ENCODE measurements around the gene CCDC182.

Gene CCDC182

DNA sequence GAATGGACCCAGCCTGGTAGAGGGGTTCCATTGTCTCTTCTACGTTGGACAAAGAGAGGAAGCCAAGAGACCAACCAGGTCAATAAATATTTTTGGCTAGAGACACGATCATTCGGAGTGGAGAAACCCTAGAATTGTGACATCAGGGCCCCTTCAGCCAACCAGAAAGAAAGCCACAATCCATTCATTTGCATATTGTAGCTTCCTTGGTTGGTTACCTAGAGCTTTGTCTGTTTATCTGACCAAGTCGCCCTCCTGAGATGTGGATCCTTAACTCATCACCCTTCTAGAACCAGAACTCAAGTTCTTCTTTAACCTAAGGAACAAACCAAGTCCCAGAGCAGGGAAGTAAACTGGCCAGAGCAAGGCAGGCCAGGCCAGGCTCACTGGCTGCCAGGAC is at the start of gene CCDC182:
TSS of gene CCDC182 (minus strand) at position 58 of the 400 bp plus-strand sequence. CDS start at position 31, 27 bp downstream.
- DNase-seq (ENCODE audit: low spot score): no peak

DNA sequence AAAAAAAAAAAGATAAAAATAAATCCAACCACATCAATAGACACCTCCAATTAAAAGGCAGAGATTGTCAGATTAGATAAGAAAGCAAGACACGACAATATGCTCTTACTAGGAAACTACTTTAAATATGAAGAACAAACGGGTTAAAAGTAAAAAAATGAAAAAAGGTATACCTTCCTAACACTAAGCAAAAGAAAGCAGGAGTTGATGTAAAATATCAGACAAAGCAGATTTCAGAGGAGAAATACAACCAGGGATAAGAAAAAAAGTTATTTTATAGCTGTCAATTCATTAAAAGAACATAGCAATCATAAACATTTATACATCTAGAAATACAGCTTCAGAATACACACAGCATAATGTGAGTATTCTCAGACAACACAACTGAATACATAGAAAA is 49.7 kb upstream of the CCDC182 start:
- no peak for DNase-seq (ENCODE audit: low spot score)

DNA sequence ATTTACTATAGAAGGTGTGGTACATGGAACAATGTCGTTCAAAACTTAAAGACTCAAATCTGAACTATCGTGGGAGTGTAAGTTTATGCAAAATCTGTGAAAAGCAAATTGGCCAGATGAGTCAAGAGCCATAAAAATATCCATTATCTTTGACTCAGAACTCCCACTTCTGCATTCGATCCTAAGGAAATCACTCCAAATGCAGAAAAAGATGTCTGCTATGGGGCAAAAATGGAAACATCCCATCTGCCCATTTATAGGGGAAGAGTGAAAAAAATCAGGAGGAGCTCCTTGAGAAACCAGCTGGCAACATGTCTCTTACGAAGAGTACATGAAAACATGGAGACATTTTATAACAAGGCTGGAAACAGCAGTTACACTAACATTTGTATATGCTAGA is 43.6 kb upstream of the CCDC182 start:
- DNase-seq (ENCODE audit: low spot score): no peak

DNA sequence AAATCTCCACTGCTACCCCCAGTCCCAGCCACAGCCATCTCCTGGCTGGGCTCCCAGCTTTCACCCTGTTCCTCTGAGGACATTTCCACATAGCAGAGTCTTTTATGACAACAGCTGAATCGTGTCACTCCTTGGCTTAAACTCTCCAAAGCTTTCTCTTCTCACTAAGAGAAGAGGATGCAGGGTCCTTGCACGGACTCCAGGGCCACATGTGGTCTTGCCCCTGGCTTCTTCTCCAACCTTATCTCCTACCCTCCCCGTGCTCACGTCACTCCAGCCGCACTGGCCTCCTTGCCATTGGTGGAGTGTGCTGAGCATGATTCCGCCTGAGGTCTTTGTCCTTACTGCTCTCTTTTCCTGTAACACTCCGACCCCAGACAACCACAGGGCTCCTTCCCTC is 39.9 kb upstream of the CCDC182 start:
- DNase-seq (ENCODE audit: low spot score): no peak

DNA sequence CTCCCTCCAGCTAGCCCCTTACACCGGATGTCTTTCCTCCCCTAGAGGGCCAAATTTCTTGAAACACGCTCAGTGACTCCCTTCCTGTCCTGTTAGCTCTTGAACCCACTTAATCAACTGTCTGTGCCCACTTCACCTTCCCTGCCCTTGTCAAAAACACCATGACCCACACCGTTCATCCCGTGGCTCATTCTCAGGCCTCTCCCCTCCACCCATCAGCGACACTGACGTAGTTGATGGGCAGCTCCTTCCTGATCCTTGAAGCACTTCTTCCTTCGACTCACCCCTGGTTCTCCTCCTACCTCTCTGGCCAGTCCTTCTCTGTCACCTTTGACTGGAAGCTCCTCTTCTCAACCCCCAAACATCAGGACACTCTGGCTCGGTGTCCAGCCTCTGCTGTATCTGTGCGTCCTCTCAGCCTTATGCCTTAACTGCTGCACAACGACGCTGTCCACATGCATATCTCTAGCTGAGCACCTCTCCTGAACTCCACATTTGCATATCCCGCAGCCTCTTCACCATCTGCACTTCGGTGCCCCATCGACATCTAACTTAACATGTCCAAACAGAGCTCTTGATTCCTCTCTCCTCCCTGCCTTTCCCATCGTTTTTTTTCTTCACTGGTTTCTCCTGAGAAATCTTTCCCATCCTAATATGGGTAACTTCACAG is 39.3 kb upstream of the CCDC182 start:
- DNase-seq (ENCODE audit: low spot score): no peak

DNA sequence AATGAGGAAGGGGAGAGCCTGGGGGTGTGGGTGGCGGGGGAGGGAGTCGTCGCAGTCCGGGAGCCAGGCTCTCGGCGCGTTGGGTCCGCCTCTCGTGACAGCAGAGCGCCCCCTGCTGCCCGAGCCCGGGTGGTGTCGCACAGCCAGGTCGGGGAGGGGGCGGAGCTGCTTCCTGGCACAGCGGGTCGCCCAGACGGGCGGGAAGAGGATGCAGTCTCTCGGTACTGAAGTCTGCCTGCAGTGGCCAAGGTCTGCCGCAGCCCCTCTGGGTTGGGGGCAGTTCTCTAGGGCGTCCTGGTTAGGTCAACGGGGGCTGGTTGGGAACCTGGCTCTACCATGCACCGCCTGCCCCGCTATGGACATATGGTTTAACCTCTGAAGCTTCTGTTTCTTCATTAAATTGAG is 38.2 kb upstream of the CCDC182 start:
- DNase-seq (ENCODE audit: low spot score): peak; percentile 77

DNA sequence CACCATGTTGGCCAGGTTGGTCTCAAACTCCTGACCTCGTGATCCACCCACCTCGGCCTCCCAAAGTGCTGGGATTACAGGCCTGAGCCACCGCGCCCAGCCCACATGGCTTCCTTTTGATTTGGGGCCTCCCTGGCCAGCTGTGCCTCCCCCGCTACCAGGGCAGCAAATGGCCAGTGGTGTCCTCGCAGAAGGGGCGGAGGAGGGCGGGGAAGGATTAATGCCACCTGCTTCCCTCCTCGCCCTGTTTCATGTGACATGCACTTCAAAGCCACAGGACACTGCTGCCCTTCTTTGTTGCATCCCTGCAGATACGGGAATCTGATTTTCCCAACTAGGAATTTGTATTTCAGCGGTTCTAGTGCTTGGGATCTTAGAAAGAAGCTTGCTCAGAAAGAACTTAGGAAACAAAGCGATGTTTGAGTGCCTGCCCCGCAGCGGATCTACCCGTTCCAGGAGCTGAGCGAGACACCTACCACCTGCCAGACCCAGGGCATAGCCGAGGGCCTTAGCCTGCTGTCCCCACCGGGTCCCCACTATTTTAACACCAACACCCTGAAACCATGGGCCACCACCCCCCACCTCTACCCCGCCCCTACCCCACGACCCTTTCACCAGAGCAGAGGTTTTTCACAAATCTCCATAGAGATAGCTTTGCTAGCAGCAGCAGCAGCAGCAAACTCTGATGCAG is 37.7 kb upstream of the CCDC182 start:
- DNase-seq (ENCODE audit: low spot score): no peak

DNA sequence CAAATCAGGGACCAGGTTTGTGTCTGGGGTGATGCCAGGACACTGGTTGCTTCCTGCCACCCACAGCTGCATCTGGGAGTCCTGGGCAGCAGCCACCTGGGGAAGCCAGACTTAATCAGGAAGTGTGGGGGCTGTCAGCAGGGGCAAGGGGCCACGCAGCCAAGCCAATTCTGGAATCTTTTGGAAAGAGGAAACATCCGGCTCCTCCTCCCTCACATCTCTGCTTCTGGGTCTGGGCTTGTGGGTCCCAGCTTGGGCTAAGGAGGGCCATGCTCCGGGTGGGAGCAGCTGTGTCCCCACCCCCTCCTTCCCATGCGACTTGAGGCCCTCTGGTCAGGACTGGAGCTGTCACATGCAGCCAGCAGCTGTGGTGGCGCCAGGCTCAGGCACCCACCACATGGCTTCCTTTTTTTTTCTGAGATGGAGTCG is 37.0 kb upstream of the CCDC182 start:
- no peak for DNase-seq (ENCODE audit: low spot score)

DNA sequence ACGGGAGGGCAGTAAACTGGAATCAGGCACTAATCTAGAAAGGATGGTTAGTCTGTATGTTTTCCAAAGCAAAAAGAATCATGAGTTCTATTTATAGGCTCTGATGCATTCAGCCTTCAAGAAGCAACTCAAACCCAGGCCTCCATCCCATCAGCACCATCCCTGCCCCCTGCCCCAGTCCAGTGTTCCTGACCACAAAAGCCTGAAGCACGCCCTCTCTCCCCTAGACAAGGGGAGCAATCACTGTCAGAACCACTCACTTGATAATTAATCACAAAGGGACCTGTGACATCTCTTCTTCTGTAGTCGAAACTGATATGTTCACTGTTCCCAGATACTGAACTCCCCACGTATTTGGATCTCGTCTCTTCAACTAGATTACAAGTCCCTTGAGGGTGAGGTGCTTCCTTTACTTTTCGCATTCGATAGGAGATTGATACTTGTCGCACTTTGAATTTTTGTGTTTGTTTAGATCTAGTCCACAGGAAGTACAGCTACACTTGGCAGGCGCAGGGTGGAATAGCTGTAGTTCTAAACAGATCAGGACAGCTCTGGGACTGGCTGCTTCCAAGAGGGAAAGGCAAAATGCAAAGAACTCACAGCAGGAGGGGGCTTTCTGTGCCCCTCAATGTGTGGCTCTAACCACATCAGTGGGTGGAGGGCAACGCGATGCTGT is 36.4 kb upstream of the CCDC182 start:
- no peak for DNase-seq (ENCODE audit: low spot score)

DNA sequence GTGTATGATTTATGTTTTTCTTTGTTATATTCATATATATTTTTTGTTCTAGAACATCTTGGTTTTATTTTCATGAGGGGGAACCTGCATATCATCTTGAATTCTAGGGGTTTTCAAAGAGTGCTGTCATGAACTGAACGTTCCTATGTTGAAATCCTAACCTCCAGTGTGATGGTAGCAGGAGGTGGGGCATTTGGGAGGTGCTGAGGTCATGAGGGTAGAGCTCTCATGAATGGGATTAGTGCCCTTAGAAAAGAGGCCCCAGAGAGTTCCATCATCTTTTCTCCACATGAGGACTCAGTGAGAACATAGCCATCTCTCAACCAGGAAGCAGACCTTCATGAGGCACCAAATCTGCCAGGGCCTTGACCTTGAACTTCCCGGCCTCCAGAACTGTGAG is 34.6 kb upstream of the CCDC182 start:
- DNase-seq (ENCODE audit: low spot score): no peak

DNA sequence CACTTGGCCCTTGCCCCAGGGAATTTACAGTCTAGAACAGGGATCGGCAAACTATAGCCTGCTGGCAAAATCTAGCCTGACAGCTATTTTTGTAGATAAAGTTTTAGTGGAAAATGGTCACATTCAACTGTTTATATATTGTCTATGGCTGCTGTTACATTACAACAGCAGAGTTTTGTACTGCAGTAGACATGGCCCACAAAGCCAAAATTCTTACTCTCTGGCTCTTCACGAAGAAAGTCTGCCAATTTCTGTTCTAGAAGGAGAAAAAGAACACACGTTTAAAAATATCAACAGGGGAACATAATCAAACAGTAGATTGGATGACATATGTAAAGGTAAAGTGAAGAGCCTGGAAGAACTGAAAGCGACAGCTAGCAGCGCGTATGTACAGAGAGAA is 33.2 kb upstream of the CCDC182 start:
- no peak for DNase-seq (ENCODE audit: low spot score)

DNA sequence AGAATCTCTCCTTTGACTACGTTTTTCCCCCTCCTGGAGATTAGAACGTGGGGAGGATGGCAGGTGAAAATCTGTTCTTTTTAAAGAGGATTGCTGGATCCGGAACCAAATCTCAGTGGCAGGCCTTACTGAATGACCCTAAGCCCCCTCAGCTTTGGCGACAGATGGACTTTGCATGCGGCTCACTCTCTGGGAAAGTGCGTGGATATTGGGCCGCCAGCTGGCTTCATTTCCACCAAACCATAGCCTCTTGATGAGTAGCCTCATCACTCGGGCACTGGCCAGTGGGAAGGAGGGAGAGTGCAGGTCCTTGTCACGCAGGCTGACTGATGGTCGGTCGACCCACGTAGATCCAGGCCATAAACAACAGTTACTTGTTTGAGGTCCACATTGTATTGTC is 31.3 kb upstream of the CCDC182 start:
- DNase-seq (ENCODE audit: low spot score): no peak

DNA sequence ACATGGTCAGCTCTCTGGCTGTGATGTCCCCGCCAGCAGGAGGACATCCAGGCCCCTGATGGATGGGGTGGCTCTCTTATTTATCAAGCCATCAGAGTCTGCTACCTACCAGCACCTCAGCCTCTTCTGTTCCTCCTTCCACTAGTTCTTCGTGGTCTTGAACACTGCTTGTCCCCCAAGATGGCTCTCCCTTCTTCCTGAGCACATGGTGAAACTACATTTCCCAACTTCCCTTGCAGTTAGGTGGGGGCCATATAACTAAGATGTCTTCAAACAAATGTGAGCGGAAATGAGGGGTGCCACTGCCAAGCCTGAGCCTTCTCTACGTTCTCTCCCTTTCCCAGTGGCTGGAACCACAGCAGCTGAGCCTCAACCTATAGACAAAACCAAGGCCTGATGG is 29.8 kb upstream of the CCDC182 start:
- DNase-seq (ENCODE audit: low spot score): no peak

DNA sequence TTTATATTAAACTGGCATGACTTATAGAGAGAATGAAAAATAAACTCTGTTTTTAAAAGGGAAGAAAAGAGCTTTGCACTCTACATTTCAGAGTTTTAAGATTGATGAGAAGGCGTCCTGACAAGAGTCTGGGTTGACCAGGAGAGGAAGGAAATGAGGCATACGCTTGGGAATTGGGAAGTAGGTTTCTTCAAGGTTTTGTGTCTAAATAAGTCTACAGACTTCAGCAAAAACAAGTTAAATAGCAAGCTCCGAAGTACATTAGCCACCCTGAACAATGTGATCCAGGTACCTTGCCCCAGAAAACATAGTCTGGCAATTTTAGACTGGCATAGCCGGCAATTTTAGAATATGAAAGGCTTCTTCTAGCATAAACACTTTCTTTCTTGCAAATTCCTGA is 28.5 kb upstream of the CCDC182 start:
- DNase-seq (ENCODE audit: low spot score): no peak

DNA sequence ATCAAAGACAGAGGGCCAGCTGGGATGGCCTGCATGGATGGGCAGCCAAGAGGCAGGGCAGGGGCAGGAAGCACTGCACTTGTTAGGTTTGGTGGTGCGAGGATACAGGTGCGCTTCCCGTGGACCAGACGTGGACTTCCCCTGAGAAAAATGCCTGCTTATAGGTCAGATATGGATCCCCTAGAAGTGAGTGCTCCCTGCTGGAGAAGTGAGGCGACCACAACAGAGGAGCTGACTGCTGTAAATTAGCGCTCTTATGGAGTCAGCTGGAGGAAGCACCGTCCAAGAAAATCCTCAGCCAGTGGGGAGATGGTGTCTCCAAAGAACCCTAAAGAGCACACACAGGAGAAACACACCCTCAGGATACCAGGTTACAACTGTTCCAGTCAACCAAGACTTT is 27.7 kb upstream of the CCDC182 start:
- DNase-seq (ENCODE audit: low spot score): no peak

DNA sequence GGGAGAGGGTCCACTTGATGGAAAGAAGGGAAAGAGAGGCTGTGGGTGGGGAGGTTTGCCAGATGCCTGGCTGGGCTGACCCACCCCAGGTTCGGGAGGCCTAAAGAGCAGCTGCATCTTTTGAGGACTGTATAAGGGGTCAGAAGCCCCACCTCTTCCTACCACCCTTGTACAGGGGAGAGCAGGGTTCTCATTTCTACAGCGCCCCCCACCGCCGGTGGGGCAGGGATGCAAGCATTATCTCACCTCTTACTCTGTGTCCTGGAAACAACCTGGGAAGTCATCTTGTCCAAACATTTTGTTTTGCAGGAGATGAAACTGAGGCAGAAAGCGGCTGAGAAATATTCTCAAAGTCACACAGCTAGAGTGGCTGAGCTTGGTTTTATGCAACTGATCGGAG is 22.5 kb upstream of the CCDC182 start:
- DNase-seq (ENCODE audit: low spot score): no peak

DNA sequence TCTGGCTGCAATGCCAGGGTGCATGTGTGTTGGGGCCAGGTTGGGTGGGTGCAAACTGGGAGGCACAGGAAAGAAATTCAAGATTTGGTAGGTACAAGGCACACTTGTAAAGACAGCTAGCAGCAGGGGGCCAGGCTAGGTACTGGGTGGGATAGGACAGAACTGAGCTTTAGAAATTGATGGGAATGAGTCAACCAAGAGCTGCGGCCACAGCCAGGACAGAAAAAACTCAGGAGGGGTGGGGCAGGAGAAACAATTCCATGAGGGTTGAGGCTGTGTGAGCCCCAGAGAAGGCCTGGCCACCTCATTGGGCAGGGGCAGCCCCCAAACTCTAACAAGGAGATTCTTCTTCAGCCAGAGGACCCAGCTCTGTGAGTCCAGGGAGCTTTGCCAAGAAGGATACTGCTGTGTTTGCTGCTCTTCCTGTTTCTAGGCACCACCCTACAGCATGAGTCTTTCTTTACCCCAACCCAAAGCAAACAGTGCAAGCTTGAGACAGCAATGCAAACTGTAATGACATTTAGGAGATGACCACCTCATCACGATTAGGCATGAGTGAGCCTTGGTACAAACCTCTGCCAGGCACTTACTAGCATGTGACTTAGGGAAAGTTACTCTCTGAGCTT is 21.3 kb upstream of the CCDC182 start:
- no peak for DNase-seq (ENCODE audit: low spot score)

DNA sequence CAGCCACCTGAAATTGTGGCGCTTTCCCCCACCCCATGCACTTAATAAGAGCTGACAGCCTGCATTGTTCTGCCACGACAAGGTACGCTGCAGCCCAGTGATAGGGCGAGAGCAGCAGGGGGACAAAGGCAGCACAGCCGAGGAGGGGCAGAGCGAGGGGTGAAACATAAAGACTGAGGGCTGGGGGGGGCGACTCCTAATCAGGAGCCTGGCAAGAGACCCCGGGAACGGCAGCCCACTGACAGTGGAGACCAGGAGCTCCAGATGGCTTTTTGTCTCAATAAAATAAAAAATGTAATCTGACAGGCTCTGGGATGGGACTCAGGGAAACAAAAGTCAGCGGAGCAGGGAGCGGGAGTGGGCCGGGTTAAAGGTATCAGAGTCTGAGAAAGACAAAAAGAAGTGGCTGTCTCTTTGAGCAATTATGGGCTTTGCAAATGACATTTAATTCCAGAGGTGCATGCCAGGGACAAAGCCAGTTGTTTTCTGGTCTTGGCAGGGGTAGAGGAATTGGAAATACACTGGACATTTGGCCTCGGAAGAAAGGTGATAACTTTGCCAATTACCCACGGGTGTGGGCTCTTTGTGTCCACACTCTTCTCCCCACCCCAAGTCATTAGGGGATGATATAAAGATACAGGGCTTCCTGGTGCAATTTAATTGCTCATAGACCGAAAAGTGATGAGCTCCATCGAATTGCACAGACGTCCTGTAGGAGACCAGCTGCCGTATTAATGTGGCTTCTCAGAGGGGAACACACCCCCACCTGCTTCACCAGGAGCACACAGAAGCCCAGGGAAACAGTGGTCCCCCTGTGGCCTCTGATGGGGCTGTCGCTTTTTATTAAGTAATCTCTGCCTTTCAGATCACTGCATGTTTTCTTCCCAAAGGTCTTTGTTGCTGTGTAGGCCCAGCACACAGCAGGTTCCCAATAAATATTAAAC is 17.6 kb upstream of the CCDC182 start:
- DNase-seq (ENCODE audit: low spot score): no peak

DNA sequence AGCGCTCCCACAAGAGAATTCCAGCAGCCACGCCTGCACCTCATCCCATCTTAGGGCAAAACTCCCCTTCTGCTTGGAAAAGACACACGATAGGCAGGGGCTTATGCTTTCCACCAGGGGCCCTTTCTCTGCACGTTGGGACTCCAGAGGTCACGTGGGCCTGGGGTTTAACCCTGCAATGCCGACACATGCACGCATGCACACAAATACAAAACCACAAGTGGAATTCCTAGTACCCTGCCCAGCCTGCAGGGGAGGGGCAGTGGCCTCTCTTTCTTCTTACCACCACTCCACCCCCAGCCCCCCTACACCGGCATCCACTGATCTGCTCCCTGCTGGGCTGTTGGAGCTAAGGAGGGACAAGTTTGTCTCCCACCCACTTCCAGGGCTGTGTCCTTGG is 16.8 kb upstream of the CCDC182 start:
- no peak for DNase-seq (ENCODE audit: low spot score)

DNA sequence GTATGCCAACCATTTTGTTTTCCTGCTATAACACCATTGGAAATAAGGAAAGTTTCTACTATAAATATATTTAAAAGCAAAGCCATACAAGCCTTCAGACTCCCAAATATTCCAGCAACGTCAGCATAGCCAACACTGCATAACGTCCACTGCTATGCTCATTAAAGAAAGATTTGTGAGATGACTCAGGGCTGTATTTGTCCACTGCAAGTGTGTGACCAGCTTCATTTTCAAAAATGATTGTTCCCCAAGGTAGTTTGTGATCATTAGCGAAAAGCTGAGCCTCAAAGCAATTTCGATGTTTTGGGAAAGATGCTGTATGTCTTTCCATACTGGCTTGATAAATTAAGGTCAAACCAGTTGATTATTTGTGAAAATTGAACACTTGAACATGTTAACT is 14.9 kb upstream of the CCDC182 start:
- no peak for DNase-seq (ENCODE audit: low spot score)

DNA sequence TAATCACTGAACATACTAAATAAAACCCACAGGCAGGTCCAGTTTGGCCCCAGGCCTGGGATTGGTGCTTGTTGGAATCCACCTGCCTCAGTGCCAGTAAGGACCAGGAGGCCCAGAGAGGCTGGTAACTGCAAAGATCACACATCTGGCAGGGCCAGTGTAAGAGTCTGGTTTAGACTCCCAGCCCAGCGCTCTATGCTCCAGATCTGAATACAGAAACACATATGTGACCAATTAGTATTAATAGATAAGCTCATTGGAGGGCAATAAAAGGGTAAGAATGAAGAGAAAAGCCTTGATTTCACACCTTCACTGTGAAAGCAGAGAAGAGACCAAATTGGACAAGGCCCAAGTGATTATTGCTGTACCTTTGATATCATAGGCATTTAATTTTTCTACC is 13.6 kb upstream of the CCDC182 start:
- no peak for DNase-seq (ENCODE audit: low spot score)

DNA sequence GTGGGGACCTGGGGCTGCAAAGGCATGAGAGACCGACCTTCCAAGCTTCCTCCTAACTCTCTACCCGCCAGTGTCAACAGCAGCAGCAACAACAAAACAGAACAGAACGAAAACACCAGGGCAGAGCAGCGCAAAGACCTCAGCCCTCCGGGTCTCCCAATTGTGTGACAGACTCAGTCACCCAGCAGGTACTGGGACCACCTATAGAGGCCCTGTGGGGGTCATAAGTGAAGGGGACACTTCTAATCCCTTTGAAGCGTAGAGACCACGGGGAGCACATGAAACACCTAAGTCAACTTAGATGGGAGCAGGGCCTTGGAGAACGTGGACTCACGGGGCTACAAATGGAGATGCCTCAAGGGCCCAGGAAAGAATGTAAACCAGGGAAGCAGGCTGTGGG is 12.6 kb upstream of the CCDC182 start:
- no peak for DNase-seq (ENCODE audit: low spot score)

Measured in AG08396 (cell line).